Measurements from ENCODE around the gene CNTFR. TPM values are rescaled to one million over a fixed set of nuclear protein-coding genes. Genes with fewer than 3 reads are reported as not detected.
A peak's percentile ranks its signal among the peaks of the same experiment; 100 is the strongest.

Gene CNTFR
- total RNA-seq, 1 donor from 2014 or later, result 9.4 TPM

GRCh38 chr9:34524349-34524748 is 65.2 kb downstream of the CNTFR start:
- no peak for DNase-seq (ENCODE audit: low spot score)

GRCh38 chr9:34522971-34523797 is 66.3 kb downstream of the CNTFR start, which contains the start of gene ENHO:
Gene ENHO, minus strand, starts transcription at chr9:34522990. Its CDS starts 1,295 bp downstream, at chr9:34521695.
- DNase-seq (ENCODE audit: low spot score), result peak; percentile 91

- no peak for DNase-seq (ENCODE audit: low spot score)
Observed at GRCh38 chr9:34522091-34522887, 67.2 kb downstream of the CNTFR start.

GRCh38 chr9:34521406-34522045 is 68.0 kb downstream of the CNTFR start:
- DNase-seq (ENCODE audit: low spot score), result no peak

- DNase-seq (ENCODE audit: low spot score), result no peak
Observed at GRCh38 chr9:34520505-34521385, 68.8 kb downstream of the CNTFR start.

- no peak for DNase-seq (ENCODE audit: low spot score)
Observed at GRCh38 chr9:34520096-34520495, 69.4 kb downstream of the CNTFR start.

- no peak for DNase-seq (ENCODE audit: low spot score)
Observed at GRCh38 chr9:34519321-34520020, 70.1 kb downstream of the CNTFR start.

- no peak for DNase-seq (ENCODE audit: low spot score)
Observed at GRCh38 chr9:34518896-34519295, 70.6 kb downstream of the CNTFR start.

- DNase-seq (ENCODE audit: low spot score), result no peak
Observed at GRCh38 chr9:34518110-34518616, 71.4 kb downstream of the CNTFR start.

- no peak for DNase-seq (ENCODE audit: low spot score)
Observed at GRCh38 chr9:34517185-34517584, 72.3 kb downstream of the CNTFR start.

- no peak for DNase-seq (ENCODE audit: low spot score)
Observed at GRCh38 chr9:34515959-34516358, 73.6 kb downstream of the CNTFR start.

GRCh38 chr9:34514816-34515215 is 74.7 kb downstream of the CNTFR start:
- DNase-seq (ENCODE audit: low spot score), result no peak

GRCh38 chr9:34514401-34514800 is 75.1 kb downstream of the CNTFR start:
- no peak for DNase-seq (ENCODE audit: low spot score)

GRCh38 chr9:34513567-34514214 is 75.8 kb downstream of the CNTFR start:
- DNase-seq (ENCODE audit: low spot score), result no peak

- DNase-seq (ENCODE audit: low spot score), result no peak
Observed at GRCh38 chr9:34512131-34513078, 77.1 kb downstream of the CNTFR start.

GRCh38 chr9:34510497-34511468 is 78.7 kb downstream of the CNTFR start:
- DNase-seq (ENCODE audit: low spot score), result no peak

- DNase-seq (ENCODE audit: low spot score), result no peak
Observed at GRCh38 chr9:34508951-34509350, 80.6 kb downstream of the CNTFR start.

- no peak for DNase-seq (ENCODE audit: low spot score)
Observed at GRCh38 chr9:34508463-34508862, 81.1 kb downstream of the CNTFR start.
